ENCODE data around the gene RACGAP1.
"Not testable (repeated sequence)": the region's sequence is repeated elsewhere in the genome, so short reads cannot be mapped to it uniquely, and the experiment has no call there.

The RACGAP1 gene

DNA sequence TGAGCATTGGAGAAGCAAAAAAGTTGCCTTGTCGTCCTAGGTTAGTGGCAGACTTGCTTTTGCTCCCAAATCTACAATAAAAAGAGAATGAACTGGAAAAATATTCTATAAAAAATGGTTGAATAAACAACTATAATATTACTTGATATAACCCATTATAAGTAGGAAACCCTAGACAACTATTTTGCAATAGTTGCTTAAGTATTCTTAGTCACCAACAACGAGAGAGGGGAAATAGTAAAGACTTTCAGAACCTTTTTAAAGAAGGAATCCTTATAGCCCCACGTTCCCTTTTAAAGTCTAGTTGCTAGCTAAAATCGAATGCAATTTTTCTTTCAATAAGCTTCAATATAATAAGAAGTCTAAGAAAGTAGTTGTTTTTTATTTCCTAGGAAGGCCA is 35.0 kb downstream of the RACGAP1 start:
- in situ Hi-C loops (cut with HindIII; ENCODE audit: low sequenced_read_pairs) = no loop called here

DNA sequence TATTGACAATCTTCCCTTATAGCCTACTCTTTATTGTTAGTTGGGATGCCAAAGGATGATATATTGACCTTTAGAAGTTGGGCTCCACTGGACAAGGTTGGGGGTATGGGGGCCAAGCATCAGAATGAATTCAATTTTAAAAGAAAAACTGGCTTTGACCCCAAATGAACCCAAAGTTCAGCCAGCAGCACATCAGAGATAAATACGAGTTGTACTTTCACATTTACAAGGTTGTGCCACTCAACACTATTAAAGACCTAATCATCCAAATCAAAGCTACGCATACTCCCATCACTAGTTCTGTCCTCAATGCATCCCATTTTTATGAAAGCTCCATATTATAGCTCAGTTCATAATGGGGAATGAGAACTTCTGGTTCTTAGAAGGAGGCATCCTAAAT is 35.9 kb downstream of the RACGAP1 start:
- in situ Hi-C loops (cut with HindIII; ENCODE audit: low sequenced_read_pairs) = not testable (repeated sequence)

DNA sequence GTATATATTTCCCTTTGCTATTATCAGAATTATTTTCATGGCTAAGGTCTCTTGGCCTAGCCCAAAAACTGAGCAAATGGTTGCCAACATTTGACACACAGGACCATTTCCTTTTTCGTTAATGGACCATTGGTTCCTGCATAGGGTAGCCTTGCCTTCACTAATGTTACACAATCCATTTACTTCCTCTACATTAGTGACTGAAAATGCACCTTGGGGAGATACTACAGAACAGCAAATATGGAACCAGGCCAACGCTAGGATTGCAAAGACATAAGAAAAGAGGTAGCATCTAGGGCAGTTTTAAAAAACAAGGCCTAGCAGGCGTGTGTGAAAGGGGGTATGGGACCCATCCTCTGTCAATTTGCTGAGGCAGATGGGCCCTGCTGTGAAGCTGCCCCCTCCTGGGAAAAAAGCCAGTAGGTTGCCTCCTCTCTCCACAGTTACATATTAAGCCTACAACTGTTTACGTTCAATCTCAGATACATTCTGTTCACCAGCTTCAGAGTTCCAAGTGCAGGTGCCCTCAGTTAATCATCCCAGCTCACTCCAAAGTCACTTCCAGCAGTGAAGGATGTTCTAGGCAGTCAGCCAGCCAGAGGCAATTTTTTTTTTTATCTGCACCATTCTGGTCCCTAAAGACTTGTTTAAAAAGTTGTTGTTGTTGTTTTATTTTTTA is 37.5 kb downstream of the RACGAP1 start:
- in situ Hi-C loops (cut with HindIII; ENCODE audit: low sequenced_read_pairs) = no loop called here

DNA sequence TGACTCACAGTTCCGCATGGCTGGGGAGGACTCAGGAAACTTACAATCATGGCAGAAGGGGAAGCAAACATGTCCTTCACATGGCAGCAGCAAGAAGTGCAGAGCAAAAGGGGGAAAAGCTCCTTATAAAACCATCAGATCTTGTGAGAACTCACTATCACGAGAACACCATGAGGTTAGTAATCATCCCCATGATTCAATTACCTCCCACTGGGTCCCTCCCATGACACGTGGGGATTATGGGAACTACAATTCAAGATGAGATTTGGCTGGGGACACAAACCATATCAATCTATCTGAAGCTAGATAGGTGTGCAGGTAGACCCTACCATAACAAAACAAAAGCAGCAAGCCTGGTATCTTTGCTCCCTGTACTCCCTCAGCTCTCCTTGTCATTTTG is 38.8 kb downstream of the RACGAP1 start:
- in situ Hi-C loops (cut with HindIII; ENCODE audit: low sequenced_read_pairs) = not testable (repeated sequence)

DNA sequence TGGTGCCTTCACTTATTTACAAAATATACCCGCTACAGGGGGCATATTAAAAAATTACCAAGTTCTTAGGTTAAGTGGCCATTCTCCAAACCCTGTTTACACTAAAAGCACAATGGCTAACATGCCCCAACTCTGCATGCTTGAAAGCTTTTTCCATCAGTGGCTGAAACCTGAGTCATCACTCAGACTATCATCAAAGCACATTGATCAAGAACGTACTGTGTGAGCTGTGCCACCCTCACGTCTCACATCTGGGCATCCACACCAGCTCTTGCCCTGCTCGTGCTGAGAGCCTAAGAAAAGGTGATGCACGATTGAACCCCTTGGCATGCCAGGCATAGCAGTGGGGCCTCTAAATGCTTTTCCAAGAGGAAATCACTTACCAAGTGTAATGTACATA is 39.3 kb downstream of the RACGAP1 start:
- in situ Hi-C loops (cut with HindIII; ENCODE audit: low sequenced_read_pairs) = no loop called here

DNA sequence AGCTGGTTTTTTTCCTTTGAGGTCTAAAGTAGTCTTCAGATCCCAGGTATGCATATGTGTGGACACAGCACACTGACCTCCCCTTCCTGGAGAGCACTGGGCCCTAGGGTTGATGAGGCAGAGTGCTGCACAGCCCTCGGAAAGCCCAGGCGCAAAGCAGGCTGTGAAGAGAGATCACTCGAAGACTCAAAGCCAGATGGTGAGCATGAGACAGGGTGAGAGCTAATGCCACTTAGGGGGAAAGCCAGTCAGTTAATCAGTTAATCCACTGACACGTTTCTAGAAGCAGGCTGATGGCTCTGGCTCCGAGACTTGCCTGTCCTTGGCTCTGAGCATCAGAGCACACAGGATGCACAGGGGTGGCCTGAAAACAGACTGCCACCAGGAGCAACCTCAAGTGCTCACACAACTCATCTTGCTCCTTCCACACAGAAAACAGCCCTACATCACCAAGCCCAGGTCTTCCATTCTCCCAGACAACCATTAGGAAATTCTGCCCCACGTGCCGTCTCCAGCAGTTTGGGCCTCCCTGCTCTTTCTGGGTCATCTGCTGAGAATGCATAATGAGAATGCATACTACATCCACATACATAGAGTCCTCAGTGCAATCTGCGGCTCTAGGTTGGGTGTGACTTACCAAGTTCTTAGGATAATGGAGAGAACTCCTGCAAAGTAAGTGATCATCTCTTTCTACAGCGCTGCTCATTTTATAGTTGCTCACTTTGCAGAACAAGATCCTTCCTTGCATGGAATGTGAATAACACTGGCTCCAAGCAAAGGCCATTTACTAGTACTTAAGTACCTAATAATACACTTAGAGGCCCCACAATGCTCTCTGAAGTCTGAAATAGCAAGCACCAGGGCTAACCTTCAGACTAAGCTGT is 40.6 kb downstream of the RACGAP1 start:
- in situ Hi-C loops (cut with HindIII; ENCODE audit: low sequenced_read_pairs) = no loop called here

DNA sequence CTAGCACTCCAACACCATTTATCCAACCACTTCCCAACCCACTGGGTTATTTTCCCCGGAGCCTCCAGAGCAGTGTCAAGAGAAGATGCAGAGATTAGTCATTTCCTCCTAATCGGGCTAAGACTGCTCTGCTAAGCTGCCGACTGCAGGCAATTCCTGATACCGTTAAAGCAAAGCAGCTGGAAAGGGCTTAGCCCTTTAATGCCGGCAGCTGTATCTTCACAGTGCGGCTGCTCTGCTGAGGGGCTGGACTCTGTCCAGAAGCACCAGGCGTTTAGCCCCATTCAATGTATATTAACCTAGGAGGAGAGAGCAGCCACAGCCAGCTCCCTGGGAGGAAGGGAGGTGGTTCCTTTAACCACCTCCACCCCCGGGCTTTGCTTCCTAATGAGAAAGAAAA is 41.4 kb downstream of the RACGAP1 start:
- in situ Hi-C loops (cut with HindIII; ENCODE audit: low sequenced_read_pairs) = no loop called here

DNA sequence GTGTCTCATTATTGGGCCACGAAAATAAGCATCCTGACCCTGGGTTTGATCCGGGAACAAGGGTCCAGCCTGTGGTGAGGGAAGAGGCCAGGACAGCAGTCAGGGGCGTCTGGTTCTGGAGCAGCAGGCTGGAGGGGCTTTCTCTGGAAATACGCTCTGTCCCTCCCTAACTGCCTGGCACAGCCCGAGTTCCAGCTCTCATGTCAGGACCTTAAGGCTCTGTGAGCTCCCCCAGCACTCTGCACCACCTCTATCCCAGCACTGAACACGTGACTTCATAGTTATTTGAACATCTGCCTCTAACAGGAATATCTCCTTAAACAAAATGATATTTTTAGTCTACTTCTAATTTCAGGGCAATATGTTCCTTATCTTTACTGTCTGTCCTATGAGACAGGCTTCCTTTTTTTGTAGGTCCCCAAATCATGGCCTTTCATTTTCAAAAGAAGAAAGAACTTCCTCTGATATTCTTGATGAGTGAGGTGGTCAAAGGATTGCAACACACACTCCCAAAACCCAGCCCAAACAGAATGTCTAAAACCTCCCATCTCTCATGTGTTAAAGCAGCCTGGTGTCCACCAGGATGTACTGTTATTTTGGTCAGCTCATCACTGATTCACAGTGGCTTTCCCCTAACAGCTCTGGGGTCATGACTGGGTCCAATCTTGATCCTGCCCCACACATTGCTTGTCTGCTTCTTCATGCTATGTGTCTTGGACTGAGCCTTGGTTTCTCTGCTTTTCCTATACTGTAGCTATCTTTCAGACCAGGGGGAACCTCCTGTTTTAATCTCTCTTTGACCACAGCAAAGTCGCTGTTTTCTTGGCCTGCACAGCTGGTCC is 42.8 kb downstream of the RACGAP1 start:
- in situ Hi-C loops (cut with HindIII; ENCODE audit: low sequenced_read_pairs) = no loop called here

DNA sequence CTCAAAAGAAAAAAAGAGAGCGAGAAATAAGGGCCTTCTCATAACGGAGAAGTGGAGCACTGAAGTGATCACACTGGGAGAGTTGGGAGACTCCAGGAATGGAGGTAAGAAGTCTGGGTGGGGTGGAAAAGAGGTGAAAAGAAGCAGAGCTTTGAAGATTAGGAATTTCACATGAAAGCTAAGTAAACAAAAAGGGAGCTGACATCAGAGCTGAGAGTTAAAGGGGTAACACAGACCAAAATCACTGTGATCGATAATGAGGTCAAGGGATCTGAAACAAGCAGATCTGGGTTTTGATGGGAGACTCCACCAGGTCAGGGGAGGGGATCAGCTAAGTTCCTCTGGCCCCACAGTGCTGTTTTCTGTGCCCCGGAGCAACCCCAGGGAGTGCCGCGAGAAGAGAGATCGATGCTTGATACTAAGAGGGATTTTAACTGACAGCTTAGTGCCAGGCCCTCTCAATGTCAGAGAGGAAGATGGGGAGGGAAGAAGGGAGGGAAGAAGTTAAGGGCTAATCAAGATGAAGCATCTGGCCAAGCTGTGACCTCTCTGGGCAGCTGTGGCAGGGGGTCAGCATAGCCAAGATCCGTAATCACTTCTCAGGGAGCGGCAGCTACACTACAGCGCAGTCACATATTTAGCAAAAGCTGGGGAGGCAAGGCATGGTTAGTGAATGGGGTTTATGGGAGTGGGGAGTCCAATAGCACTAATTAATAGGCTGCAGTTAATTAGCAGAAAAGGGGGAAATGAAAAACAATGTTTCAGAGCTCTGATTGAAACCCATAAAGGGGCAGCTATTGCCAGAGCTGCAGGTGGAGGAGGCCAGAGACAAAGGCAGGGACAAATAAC is 44.6 kb downstream of the RACGAP1 start:
- in situ Hi-C loops (cut with HindIII; ENCODE audit: low sequenced_read_pairs) = no loop called here

DNA sequence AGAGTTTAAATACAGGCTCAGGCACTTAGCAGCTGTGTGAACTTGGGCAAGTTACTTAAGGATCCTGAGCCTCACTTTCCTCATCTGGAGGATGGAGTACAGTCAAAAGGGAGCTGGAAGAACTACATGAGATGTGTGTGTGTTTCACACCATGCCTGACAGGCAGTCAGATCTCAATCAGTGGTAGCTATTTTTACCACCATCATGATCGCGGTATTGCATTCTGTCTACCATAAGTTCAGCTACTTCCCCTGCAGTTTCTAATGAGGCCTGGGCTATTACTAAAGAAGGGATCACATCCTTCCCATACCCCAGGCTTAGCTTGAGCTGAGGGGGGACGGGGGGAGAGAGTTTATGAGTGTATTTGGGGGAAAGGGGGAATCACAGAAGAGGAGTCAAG is 45.5 kb downstream of the RACGAP1 start:
- in situ Hi-C loops (cut with HindIII; ENCODE audit: low sequenced_read_pairs) = no loop called here

DNA sequence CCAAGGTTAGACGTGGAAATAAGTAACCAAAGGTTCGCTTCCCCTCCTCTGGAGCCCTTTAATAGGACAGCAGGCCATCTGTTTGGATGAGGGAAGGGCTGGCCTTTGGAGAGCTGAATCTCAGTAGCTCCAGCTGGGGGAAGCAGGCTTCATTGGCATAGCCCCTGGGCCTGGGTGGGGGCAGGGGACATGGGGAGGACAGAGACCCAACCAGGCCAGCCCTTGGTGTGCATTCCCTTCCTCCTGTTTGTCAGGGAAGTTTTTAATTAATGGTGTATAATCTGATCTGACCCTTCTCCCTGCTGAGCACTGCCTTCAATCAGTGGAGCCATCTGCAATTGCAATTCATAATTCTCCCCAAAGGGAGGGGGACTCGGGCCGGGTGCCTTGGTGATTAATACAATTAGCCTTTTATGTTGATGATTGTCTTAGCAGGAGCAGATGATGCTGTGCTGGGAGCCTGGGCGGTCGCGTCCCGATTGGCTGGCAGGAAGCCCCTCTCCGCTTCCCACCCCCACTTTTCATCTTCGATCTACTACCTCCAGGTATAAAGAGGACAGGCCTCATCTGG is 46.2 kb downstream of the RACGAP1 start:
- in situ Hi-C loops (cut with HindIII; ENCODE audit: low sequenced_read_pairs) = no loop called here

DNA sequence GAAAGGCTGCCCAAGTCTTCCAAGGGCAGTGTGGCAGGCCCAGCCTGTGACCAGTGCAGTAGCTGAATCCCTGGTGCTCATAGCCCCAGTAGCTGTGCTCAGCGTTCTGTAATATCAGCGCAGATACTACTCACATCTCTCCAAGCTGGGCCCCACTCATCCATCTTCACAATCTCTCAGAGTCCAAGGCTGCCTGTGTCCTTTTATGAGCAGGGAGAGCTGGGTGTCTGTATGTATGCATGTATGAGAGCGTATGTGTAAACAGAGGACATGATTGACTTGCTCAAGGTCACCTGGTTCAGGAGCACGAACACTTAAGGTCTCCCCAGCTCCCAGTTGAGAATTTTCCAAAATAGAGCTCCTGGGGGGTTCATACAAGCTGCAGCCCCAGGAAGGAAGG is 47.2 kb downstream of the RACGAP1 start:
- in situ Hi-C loops (cut with HindIII; ENCODE audit: low sequenced_read_pairs) = no loop called here

DNA sequence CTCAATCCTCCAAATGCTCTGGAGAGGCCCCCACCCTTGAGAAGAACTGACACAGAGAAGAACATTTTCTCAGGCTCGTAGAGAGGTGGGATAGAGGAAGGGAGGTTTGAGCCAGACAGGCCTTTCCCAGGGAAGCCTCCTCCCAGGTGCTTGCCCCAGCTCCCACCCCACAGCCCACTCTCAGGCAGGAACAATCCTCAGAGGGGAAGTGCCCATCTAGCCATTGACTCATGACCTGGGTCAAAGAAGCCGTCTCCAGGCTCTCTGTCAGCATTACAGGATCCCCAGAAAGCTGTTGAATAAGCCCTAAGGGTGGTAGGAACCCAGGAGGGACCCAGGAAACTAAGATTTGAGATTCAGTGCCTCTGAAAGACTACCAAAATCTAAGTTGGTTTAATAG is 48.7 kb downstream of the RACGAP1 start:
- in situ Hi-C loops (cut with HindIII; ENCODE audit: low sequenced_read_pairs) = no loop called here

DNA sequence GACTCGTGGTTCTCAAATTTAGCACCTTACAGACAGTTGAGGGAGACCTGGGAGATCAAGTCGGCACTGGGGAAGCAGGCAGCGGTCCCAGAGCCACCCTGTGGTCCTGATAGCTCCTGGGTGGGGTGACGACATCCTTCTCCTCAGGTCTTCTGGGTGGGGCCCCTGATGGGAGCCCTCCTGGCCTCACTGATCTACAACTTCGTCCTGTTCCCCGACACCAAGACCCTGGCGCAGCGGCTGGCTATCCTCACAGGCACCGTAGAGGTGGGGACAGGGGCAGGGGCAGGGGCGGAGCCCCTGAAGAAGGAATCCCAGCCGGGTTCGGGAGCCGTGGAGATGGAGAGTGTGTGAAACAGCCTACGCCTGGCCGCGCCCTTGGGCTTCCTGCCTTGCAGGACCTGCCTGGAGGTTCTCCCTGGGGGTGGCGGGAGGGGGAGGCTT is 50.0 kb downstream of the RACGAP1 start:
- in situ Hi-C loops (cut with HindIII; ENCODE audit: low sequenced_read_pairs) = no loop called here

DNA sequence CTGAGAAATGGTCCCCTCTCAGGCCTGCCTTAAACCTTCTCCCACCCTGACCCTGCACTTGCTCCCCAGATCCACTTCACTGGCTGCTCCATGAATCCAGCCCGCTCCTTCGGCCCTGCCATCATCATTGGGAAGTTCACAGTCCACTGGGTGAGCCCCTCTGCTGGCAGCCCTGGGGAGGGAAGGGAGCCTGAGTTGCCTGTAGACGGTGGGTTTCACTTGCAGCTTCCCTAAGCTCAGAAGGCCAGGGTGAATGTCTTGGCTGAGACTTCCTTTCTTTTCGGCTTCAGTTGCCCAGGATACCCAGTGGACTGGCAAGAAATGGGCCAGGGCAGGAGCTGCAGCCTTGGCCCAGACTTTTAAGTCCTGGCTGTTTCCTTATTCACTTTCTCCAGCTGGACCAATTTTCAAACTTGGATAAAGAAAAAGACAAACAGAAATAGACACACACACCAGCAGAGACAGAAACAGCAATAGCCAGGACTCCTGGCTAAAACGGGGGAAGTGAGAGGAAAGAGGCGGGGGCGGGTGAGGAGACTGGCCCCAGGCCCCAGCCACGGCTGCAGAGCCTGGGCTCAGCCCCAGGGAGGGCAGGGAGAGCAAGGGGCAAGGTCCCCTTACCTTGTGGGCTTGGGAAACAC is 50.5 kb downstream of the RACGAP1 start:
- in situ Hi-C loops (cut with HindIII; ENCODE audit: low sequenced_read_pairs) = no loop called here

DNA sequence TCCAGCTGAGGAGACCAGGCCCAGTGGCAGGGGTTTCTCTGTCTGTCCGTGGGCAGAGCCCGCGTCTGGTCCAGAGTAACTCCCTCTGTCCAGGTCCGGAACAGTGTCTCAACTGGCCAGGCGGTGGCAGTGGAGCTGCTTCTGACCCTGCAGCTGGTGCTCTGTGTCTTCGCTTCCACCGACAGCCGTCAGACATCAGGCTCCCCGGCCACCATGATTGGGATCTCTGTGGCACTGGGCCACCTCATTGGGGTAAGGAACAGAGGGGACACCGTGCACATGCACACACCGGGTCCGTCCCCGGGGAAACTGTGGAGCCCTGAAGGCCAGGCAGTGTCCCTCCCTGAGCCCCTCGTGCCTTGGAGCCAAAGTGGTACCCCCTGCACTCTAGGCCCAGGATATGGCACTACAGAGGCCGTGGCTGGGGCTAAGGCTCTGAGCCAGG is 51.0 kb downstream of the RACGAP1 start:
- in situ Hi-C loops (cut with HindIII; ENCODE audit: low sequenced_read_pairs) = no loop called here

DNA sequence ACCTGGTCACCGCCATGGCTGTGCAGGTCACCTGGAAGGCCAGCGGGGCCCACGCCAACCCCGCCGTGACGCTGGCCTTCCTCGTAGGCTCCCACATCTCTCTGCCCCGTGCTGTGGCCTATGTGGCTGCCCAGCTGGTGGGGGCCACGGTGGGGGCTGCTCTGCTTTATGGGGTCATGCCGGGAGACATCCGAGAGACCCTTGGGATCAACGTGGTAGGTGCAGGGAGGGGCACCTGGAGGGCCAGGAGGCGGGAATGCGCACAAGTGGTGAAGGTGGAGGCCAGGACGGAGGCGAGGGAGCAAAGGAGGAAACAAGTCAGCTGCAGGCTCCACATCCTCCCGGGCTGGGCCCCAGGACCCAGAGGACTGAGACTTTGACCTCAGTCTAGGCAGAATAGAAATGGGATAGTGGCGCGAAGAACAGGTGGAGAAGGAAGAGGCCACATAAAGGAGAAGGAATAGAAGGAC is 51.9 kb downstream of the RACGAP1 start:
- in situ Hi-C loops (cut with HindIII; ENCODE audit: low sequenced_read_pairs) = no loop called here

DNA sequence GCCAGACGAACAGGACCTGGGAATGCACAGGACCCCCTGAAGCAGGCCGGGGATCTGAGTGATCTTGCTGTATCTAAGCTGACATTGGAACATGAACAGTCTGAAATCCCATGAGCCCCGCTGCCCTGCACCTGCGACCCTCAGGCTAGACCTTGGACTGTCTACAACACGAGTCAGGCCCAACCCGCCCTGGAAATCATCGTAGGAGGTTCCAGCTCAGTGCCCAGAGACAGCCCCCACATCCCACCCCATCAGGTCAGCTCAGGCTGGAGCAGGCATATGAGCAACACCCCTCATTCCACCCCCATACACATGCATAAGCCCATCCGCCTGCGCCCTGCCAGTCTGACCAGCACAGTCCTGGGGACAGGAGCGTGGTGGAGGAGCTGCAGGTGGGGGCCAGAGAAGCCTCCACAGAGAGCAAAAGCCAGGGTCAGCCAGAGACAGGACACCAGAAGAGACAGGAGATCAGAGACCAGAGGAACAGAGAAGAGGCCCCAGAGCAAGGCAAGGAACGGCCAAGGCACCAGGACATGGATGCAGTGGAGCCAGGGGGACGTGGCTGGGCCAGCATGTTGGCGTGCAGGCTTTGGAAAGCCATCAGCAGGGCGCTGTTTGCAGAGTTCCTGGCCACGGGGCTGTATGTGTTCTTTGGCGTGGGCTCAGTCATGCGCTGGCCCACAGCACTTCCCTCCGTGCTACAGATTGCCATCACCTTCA is 52.5 kb downstream of the RACGAP1 start, which contains the start of gene AQP6:
Gene AQP6 (plus strand): TSS at position 307 of the 720 bp plus-strand sequence. CDS start 227 bp downstream, at position 534.
- in situ Hi-C loops (cut with HindIII; ENCODE audit: low sequenced_read_pairs) = no loop called here

DNA sequence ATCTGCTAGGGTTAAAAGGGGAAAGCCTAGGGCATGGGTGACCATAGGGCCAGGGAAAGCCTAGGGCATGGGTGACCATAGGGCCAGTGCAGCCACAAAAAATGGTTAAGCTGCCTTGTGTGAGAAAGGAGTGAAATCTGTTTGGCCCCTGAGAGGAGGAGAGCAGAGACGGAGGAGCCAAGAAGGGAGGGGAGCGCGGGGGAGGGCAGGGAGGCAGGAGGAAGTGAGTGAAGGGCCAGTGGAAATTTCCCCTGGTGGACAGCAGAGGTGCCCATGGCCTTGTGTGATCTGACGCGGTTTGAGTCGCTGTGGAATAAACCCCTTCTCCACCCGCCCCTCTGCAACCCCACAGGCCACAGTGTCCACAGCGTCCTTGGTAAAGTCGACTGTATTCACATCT is 53.2 kb downstream of the RACGAP1 start:
- in situ Hi-C loops (cut with HindIII; ENCODE audit: low sequenced_read_pairs) = no loop called here

All from DLD1 (cell line).